K562 (cell line): ENCODE measurements around the gene SLC5A11. TPM values are rescaled to one million over a fixed set of nuclear protein-coding genes. Genes with fewer than 3 reads are reported as not detected.

Source experiments
- KHSRP ChIP-seq: fragments of 450-650 bp; IDR thresholded peaks from 2 replicates; pipeline ENCODE4 v1.6.1; 2017
- ZBED1 ChIP-seq: IDR thresholded peaks from 2 replicates; pipeline ENCODE4 v1.6.1; 2014
- polyA plus RNA-seq, 8 experiments: library from polyadenylated mRNA; depleted of rRNA in 4 of 8; stranded (reverse) in 5 of 8; unstranded in 3 of 8; fragments of >200 nt; fragmentation: Nextera tagmentation in 2 of 8; fragmentation: Illumina TruSeq in 1 of 8; extraction: Ambion mirVana in 2 of 8; extraction: Trizol in 1 of 8; gene quantifications; 2 replicates each; pipeline versions ENCODE4 v1.2.1 to v1.2.3, GENCODE V29; 2011 to 2014; ENCODE audit warnings: inconsistent platforms in 1 of 8, missing spikeins in 1 of 8
- total RNA-seq, 7 experiments: library from RNA; depleted of rRNA in 6 of 7; stranded (reverse); fragments of >200 nt in 6 of 7; fragmentation: Illumina TruSeq in 2 of 7; extraction: Trizol in 2 of 7; gene quantifications; 2 replicates each; pipeline versions ENCODE4 v1.2.1 to v1.2.3, GENCODE V29; 2011 to 2021; ENCODE audit warnings: low replicate concordance in 1 of 7
- TF ChIP-seq, protein P1 (sequence below), 3 experiments: fragments of 200-800 bp in 1 of 3; sonication (Bioruptor generic) in 1 of 3; sonication (generic) in 1 of 3; formaldehyde crosslinking in 1 of 3; IDR thresholded peaks; 2 replicates each; pipeline versions ENCODE4 v1.6.1 to v1.8.0; 2016 to 2022; ENCODE audit warnings: mild to moderate bottlenecking in 2 of 3, missing compliant biosample characterization in 2 of 3, missing genetic modification characterization in 2 of 3, missing genetic modification reagents in 1 of 3
- TF ChIP-seq, protein P2 (sequence below): fragments of 250-450 bp; sonication (Bioruptor Pico); IDR thresholded peaks from 2 replicates; pipeline ENCODE4 v1.8.0; 2022; ENCODE audit warnings: inconsistent platforms
- TF ChIP-seq, protein P3 (sequence below), 2 experiments: fragments of 450-650 bp; formaldehyde crosslinking in 1 of 2; IDR thresholded peaks; 2 replicates each; pipeline versions ENCODE4 v1.4.0 to v1.6.1; 2014 to 2020; ENCODE audit warnings: mild to moderate bottlenecking in 2 of 2, borderline replicate concordance in 1 of 2, low read depth in 1 of 2
- TF ChIP-seq, protein P4 (sequence below): sonication (generic); IDR thresholded peaks from 2 replicates; pipeline ENCODE4 v1.6.1; 2016

The SLC5A11 gene
- total and polyA plus RNA-seq, 9 of the 15 experiments (the other 6 are each of a cell fraction or from before 2014, with no cell fraction given): 0.04 to 0.25 (median 0.11) TPM; not detected in 3

DNA sequence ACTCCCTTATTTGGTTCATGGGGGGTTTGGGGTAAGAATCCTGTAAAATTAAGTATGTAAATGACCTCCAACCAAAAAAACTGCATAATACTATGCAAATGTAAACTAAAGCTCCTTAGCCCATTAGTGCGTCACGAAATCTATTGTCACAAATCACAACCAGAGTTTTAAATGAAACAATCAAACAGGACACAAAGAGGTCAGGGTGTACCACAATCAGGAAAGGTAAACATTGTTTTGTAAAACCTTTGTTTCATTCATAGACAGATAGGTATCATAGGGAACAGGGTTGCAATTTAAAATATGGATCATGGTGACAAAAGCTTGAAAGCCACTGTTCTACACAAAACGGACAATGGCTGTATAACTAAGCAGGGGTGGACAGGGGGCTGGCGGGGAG lies 108.4 kb downstream of the SLC5A11 start (continued):
- TF ChIP-seq, protein P1, sequence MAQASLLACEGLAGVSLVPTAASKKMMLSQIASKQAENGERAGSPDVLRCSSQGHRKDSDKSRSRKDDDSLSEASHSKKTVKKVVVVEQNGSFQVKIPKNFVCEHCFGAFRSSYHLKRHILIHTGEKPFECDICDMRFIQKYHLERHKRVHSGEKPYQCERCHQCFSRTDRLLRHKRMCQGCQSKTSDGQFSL (CRISPR knock-in tag; IDR thresholded peaks at IDR 0.05): no peak
- TF ChIP-seq, protein P1 (tag; IDR thresholded peaks at IDR 0.05): no peak
- TF ChIP-seq, protein P2, sequence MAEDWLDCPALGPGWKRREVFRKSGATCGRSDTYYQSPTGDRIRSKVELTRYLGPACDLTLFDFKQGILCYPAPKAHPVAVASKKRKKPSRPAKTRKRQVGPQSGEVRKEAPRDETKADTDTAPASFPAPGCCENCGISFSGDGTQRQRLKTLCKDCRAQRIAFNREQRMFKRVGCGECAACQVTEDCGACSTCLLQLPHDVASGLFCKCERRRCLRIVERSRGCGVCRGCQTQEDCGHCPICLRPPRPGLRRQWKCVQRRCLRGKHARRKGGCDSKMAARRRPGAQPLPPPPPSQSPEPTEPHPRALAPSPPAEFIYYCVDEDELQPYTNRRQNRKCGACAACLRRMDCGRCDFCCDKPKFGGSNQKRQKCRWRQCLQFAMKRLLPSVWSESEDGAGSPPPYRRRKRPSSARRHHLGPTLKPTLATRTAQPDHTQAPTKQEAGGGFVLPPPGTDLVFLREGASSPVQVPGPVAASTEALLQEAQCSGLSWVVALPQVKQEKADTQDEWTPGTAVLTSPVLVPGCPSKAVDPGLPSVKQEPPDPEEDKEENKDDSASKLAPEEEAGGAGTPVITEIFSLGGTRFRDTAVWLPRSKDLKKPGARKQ (CRISPR knock-in tag): no peak
- TF ChIP-seq KHSRP (no peak), ZBED1 (no peak)
- TF ChIP-seq, protein P3, sequence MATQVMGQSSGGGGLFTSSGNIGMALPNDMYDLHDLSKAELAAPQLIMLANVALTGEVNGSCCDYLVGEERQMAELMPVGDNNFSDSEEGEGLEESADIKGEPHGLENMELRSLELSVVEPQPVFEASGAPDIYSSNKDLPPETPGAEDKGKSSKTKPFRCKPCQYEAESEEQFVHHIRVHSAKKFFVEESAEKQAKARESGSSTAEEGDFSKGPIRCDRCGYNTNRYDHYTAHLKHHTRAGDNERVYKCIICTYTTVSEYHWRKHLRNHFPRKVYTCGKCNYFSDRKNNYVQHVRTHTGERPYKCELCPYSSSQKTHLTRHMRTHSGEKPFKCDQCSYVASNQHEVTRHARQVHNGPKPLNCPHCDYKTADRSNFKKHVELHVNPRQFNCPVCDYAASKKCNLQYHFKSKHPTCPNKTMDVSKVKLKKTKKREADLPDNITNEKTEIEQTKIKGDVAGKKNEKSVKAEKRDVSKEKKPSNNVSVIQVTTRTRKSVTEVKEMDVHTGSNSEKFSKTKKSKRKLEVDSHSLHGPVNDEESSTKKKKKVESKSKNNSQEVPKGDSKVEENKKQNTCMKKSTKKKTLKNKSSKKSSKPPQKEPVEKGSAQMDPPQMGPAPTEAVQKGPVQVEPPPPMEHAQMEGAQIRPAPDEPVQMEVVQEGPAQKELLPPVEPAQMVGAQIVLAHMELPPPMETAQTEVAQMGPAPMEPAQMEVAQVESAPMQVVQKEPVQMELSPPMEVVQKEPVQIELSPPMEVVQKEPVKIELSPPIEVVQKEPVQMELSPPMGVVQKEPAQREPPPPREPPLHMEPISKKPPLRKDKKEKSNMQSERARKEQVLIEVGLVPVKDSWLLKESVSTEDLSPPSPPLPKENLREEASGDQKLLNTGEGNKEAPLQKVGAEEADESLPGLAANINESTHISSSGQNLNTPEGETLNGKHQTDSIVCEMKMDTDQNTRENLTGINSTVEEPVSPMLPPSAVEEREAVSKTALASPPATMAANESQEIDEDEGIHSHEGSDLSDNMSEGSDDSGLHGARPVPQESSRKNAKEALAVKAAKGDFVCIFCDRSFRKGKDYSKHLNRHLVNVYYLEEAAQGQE (IDR thresholded peaks at IDR 0.05; ENCODE audit: borderline replicate concordance): no peak
- TF ChIP-seq, protein P3 (CRISPR knock-in tag; IDR thresholded peaks at IDR 0.05; ENCODE audit: low read depth): no peak
- TF ChIP-seq, protein P4, sequence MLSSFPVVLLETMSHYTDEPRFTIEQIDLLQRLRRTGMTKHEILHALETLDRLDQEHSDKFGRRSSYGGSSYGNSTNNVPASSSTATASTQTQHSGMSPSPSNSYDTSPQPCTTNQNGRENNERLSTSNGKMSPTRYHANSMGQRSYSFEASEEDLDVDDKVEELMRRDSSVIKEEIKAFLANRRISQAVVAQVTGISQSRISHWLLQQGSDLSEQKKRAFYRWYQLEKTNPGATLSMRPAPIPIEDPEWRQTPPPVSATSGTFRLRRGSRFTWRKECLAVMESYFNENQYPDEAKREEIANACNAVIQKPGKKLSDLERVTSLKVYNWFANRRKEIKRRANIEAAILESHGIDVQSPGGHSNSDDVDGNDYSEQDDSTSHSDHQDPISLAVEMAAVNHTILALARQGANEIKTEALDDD: no peak
